Measurements from ENCODE around the gene SCAPER. TPM values are rescaled to one million over a fixed set of nuclear protein-coding genes. Genes with fewer than 3 reads are reported as not detected.

Gene SCAPER
- total RNA-seq, 1 experiment from 2014 or later, result 7.4 TPM

DNA sequence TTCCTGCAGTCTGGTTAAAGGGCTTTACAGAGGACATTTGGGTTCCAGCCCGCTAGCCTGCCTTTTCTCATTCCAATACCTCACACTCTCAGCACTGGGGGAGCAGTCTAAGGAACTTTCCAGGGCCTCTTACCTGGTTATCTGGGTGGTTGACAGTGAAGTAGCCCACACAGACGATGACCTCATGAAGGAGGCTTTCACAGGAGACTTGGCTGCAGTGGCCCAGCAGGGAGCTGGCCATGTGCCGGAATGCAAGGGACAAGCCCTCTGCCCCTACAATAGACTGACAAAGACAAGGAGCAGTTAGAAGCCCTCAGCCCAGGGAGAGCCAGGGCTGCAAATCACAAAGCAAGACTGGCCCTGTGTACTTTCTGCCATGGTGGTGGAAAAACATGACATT, 529.1 kb downstream of the SCAPER start:
- Histone ChIP-seq H4K5ac (ENCODE audit: insufficient read length, low read depth, low read length) (no peak overlapping the region), H3K23me2 (ENCODE audit: insufficient read length, low read depth, low read length, poor library complexity, severe bottlenecking) (no peaks in the 10 kb centered on the region), H3K18ac (ENCODE audit: insufficient read length, low read depth, low read length) (no peak overlapping the region), H3K79me1 (ENCODE audit: insufficient read depth, low read depth, low read length, poor library complexity, severe bottlenecking) (no peaks in the 10 kb centered on the region), H3K27ac (ENCODE audit: insufficient read length, low read depth, low read length) (no peak overlapping the region), H2BK15ac (ENCODE audit: low read depth, low read length) (no peak overlapping the region), H3K4me1 (ENCODE audit: insufficient read depth, low read length) (no peaks in the 10 kb centered on the region), H3T11ph (ENCODE audit: low read length) (no peak overlapping the region), H2AK5ac (ENCODE audit: insufficient read length, low read length) (no peak overlapping the region), H4K20me1 (ENCODE audit: control insufficient read depth, insufficient read depth, insufficient read length) (no peaks in the 10 kb centered on the region), H2BK120ac (ENCODE audit: low read depth, low read length, poor library complexity, severe bottlenecking) (no peak overlapping the region), H4K8ac (replicated peaks; ENCODE audit: insufficient read length, low read depth, low read length) (no peak overlapping the region), H3K27me3 (ENCODE audit: insufficient read depth, low read length) (no peaks in the 10 kb centered on the region), H2BK20ac (ENCODE audit: low read depth, low read length, poor library complexity, severe bottlenecking) (no peak overlapping the region), H3K23ac (ENCODE audit: insufficient read length, low read depth, low read length) (no peak overlapping the region), H3K14ac (ENCODE audit: insufficient read depth, low read length) (no peak overlapping the region), H2BK5ac (ENCODE audit: insufficient read length, low read length) (no peak overlapping the region), H3K9me3 (ENCODE audit: control insufficient read depth, low read depth, low read length) (no peaks in the 10 kb centered on the region), H3K4ac (ENCODE audit: low read depth, low read length) (no peak overlapping the region), H3K4me2 (ENCODE audit: insufficient read depth, insufficient read length, low read length) (no peak overlapping the region), H3K79me2 (ENCODE audit: insufficient read depth, low read length) (no peaks in the 10 kb centered on the region), H3K56ac (ENCODE audit: insufficient read length, low read depth, low read length) (no peak overlapping the region), H3K9ac (ENCODE audit: extremely low read depth, insufficient read length, low read length) (no peak overlapping the region), H2BK12ac (ENCODE audit: insufficient read length, low read depth, low read length) (no peak overlapping the region), H2AFZ (ENCODE audit: low read length) (no peak overlapping the region), H4K91ac (ENCODE audit: insufficient read length, low read depth, low read length) (no peak overlapping the region)
- Mint-ChIP-seq H3K4me3 (no peak overlapping the region), H3K4me1 (peaks cover 5 to 6% of the 10 kb centered on the region in 2 experiments; a peak in 3 of 4 replicates), H3K9me3 (no peaks in the 10 kb centered on the region), H3K27ac (no peak overlapping the region; a peak in 1 of 7 replicates), H3K36me3 (ENCODE audit: insufficient read depth in 1 of 3, low read depth in 3 of 3) (no peaks in the 10 kb centered on the region), H3K27me3 (ENCODE audit: low read depth) (no peaks in the 10 kb centered on the region)
- WGBS (ENCODE audit: extremely low coverage, insufficient read length, low lambda C conversion rate), result no CpG with 5 or more reads among the region's 3 CpGs
- DNase-seq, result peak; percentile 54
- TF ChIP-seq, protein P1, sequence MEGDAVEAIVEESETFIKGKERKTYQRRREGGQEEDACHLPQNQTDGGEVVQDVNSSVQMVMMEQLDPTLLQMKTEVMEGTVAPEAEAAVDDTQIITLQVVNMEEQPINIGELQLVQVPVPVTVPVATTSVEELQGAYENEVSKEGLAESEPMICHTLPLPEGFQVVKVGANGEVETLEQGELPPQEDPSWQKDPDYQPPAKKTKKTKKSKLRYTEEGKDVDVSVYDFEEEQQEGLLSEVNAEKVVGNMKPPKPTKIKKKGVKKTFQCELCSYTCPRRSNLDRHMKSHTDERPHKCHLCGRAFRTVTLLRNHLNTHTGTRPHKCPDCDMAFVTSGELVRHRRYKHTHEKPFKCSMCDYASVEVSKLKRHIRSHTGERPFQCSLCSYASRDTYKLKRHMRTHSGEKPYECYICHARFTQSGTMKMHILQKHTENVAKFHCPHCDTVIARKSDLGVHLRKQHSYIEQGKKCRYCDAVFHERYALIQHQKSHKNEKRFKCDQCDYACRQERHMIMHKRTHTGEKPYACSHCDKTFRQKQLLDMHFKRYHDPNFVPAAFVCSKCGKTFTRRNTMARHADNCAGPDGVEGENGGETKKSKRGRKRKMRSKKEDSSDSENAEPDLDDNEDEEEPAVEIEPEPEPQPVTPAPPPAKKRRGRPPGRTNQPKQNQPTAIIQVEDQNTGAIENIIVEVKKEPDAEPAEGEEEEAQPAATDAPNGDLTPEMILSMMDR (conservative IDR thresholded peaks at IDR 0.05), result no peak

Measured in H9 (cell line).